HCT116 (cell line): ENCODE measurements around the gene SMCO1. TPM values are rescaled to one million over a fixed set of nuclear protein-coding genes. Genes with fewer than 3 reads are reported as not detected.

ENCODE experiments used
- ATAC-seq: fragments of 200-7000 bp; cut with Tn5 transposase; 2 replicates; pipeline ENCODE4 v1.9.1; 2020; ENCODE audit warnings: mild to moderate bottlenecking, moderate library complexity
- BruUV-seq: library from RNA; stranded (reverse); fragments of 400-500 nt; replicated peaks from 2 replicates; lab custom pipeline; 2021; lab: Mats Ljungman, UMichigan
- CTCF ChIA-PET: fragments of 300-600 bp; sonication (Branson Sonifier 250); formaldehyde crosslinking; loops from one replicate; lab custom pipeline; 2021; ENCODE audit warnings: antibody characterized with exemption; lab: Charles Lee
- POLR2A ChIA-PET: fragments of 300-600, 350-600 bp; sonication (Branson Sonifier 250); formaldehyde crosslinking; loops from one replicate; lab custom pipeline; 2021; ENCODE audit warnings: antibody characterized with exemption; lab: Charles Lee
- RAD21 ChIA-PET, 2 experiments: fragments of 300-600 bp; sonication (Branson Sonifier 250); formaldehyde crosslinking; loops; one replicate each; lab custom pipeline; 2023; ENCODE audit warnings: low total read pairs in 2 of 2; ENCODE audit not compliant: uncharacterized antibody in 2 of 2, unreplicated experiment in 2 of 2, low non-redundant PET in 1 of 2; lab: Charles Lee
- DNase-seq: peaks from one replicate; pipeline ENCODE4 v3.0.0-alpha.2; 2010; ENCODE audit warnings: low read depth, low spot score
- H2AFZ ChIP-seq: fragments of 200-600 bp; shearing (Covaris generic), sonication (generic); 2 replicates; pipeline ENCODE4 v1.6.1; 2017; ENCODE audit warnings: low read depth, mixed run types, mixed read lengths, antibody characterized with exemption, low read length; ENCODE audit not compliant: poor library complexity, severe bottlenecking
- H3K27ac ChIP-seq: 2 replicates; pipeline ENCODE4 v1.5.1; 2012; ENCODE audit warnings: low read depth, low read length
- H3K27me3 ChIP-seq: fragments of 200-600 bp; sonication (generic); 2 replicates; pipeline ENCODE4 v1.6.1; 2016; ENCODE audit warnings: mixed run types, low read length, mixed read lengths; ENCODE audit not compliant: insufficient read depth
- H3K36me3 ChIP-seq, 2 experiments: fragments of 200-500 bp in 1 of 2; fragments of 200-600 bp in 1 of 2; sonication (Bioruptor generic) in 1 of 2; sonication (generic) in 1 of 2; 2 replicates each; pipeline versions ENCODE4 v1.5.1 to v1.6.1; 2014 to 2016; ENCODE audit warnings: low read length in 2 of 2, inconsistent platforms in 1 of 2, mixed read lengths in 1 of 2, mixed run types in 1 of 2; ENCODE audit not compliant: insufficient read depth in 2 of 2, control insufficient read depth in 1 of 2
- H3K4me1 ChIP-seq, 2 experiments: fragments of 200-600 bp in 1 of 2; sonication (generic) in 1 of 2; 2 replicates each; pipeline versions ENCODE4 v1.5.1 to v1.6.1; 2012 to 2017; ENCODE audit warnings: low read length in 2 of 2, inconsistent platforms in 1 of 2, mild to moderate bottlenecking in 1 of 2, mixed read lengths in 1 of 2, mixed run types in 1 of 2, moderate library complexity in 1 of 2; ENCODE audit not compliant: insufficient read depth in 2 of 2, control insufficient read depth in 1 of 2
- H3K4me2 ChIP-seq: fragments of 200-600 bp; sonication (generic); 2 replicates; pipeline ENCODE4 v1.6.1; 2017; ENCODE audit warnings: mixed run types, low read length, mixed read lengths
- H3K4me3 ChIP-seq, 2 experiments: fragments of 200-600 bp in 1 of 2; sonication (generic) in 1 of 2; replicated peaks in 1 of 2; 2 replicates each; pipeline ENCODE4 v1.5.1; 2011 to 2016; ENCODE audit warnings: low read length in 2 of 2, control low read depth in 1 of 2, low read depth in 1 of 2, mild to moderate bottlenecking in 1 of 2, mixed read lengths in 1 of 2, mixed run types in 1 of 2
- H3K79me2 ChIP-seq: fragments of 200-600 bp; sonication (generic); 2 replicates; pipeline ENCODE4 v1.6.1; 2017; ENCODE audit warnings: mild to moderate bottlenecking, mixed run types, low read length, moderate library complexity, mixed read lengths; ENCODE audit not compliant: insufficient read depth
- H3K9ac ChIP-seq: fragments of 200-600 bp; sonication (generic); 2 replicates; pipeline ENCODE4 v1.6.1; 2016; ENCODE audit warnings: low read length, mixed read lengths
- H3K9me2 ChIP-seq: fragments of 200-600 bp; sonication (generic), shearing (Covaris generic); 2 replicates; pipeline ENCODE4 v1.6.1; 2017; ENCODE audit warnings: mixed run types, mild to moderate bottlenecking, moderate library complexity; ENCODE audit not compliant: insufficient read depth
- H3K9me3 ChIP-seq, 2 experiments: fragments of 200-500 bp in 1 of 2; fragments of 200-600 bp in 1 of 2; sonication (Bioruptor generic) in 1 of 2; sonication (generic) in 1 of 2; 2 replicates each; pipeline ENCODE4 v1.6.1; 2014 to 2017; ENCODE audit warnings: low read length in 2 of 2, mixed read lengths in 2 of 2, inconsistent platforms in 1 of 2, low read depth in 1 of 2, mild to moderate bottlenecking in 1 of 2, mixed run types in 1 of 2, moderate library complexity in 1 of 2; ENCODE audit not compliant: control insufficient read depth in 1 of 2, insufficient read depth in 1 of 2
- H4K20me1 ChIP-seq: fragments of 200-600 bp; sonication (generic), shearing (Covaris generic); 2 replicates; pipeline ENCODE4 v1.6.1; 2017; ENCODE audit warnings: mixed run types, mild to moderate bottlenecking, moderate library complexity; ENCODE audit not compliant: insufficient read depth
- CBX3 ChIP-seq: IDR thresholded peaks from 2 replicates; pipeline ENCODE4 v1.6.1; 2012; ENCODE audit warnings: low read depth
- CEBPB ChIP-seq: IDR thresholded peaks from 2 replicates; pipeline ENCODE4 v1.6.1; 2012; ENCODE audit warnings: low read depth
- EGR1 ChIP-seq: IDR thresholded peaks from 2 replicates; pipeline ENCODE4 v1.6.1; 2012; ENCODE audit warnings: low read depth
- ELF1 ChIP-seq: IDR thresholded peaks from 2 replicates; pipeline ENCODE4 v1.6.1; 2012; ENCODE audit warnings: low read depth, borderline replicate concordance
- EZH2 ChIP-seq: fragments of 200-600 bp; sonication (generic); IDR thresholded peaks from 2 replicates; pipeline ENCODE4 v1.6.1; 2017; ENCODE audit warnings: antibody characterized with exemption, mixed run types
- FOSL1 ChIP-seq: IDR thresholded peaks from 2 replicates; pipeline ENCODE4 v1.6.1; 2012; ENCODE audit warnings: low read depth
- JUND ChIP-seq: IDR thresholded peaks from 2 replicates; pipeline ENCODE4 v1.6.1; 2012
- POLR2A ChIP-seq: IDR thresholded peaks from 2 replicates; pipeline ENCODE4 v1.7.0; 2011; ENCODE audit warnings: borderline replicate concordance; ENCODE audit not compliant: insufficient read depth, insufficient read length; ENCODE audit errors: extremely low read depth
- POLR2AphosphoS5 ChIP-seq: IDR thresholded peaks from 2 replicates; pipeline ENCODE4 v1.6.1; 2011; ENCODE audit warnings: mild to moderate bottlenecking, low read depth, low read length, moderate library complexity
- SIN3A ChIP-seq: IDR thresholded peaks from 2 replicates; pipeline ENCODE4 v1.6.1; 2012; ENCODE audit warnings: low read depth
- TCF7L2 ChIP-seq: IDR thresholded peaks from 2 replicates; pipeline ENCODE4 v1.7.0; 2011; ENCODE audit warnings: borderline replicate concordance, inconsistent platforms; ENCODE audit not compliant: insufficient read depth, insufficient read length; ENCODE audit errors: extremely low read depth
- ZFX ChIP-seq: fragments of 450-650 bp; IDR thresholded peaks from 2 replicates; pipeline ENCODE4 v1.6.1; 2017
- ZNF274 ChIP-seq: fragments of 200-500 bp; sonication (Bioruptor generic); IDR thresholded peaks from 2 replicates; pipeline ENCODE4 v1.6.1; 2014; ENCODE audit warnings: mild to moderate bottlenecking, low read depth, low read length, inconsistent platforms
- intact Hi-C: fragments of 100-400 bp; cut with micrococcal nuclease; formaldehyde crosslinking; loops from 2 replicates; pipeline ENCODE4 v1.10.0; 2022
- total RNA-seq: library from RNA; stranded (reverse); gene quantifications from one replicate; pipeline ENCODE4 v1.2.1, GENCODE V29; 2021; ENCODE audit not compliant: unreplicated experiment
- TF ChIP-seq, protein P1 (sequence below), 3 experiments: fragments of 200-600 bp in 1 of 3; sonication (generic) in 1 of 3; IDR thresholded peaks in 2 of 3; conservative IDR thresholded peaks in 1 of 3; 2 replicates each; pipeline ENCODE4 v1.5.1; 2012 to 2017; ENCODE audit warnings: low read depth in 2 of 3, low read length in 2 of 3, antibody characterized with exemption in 1 of 3, borderline replicate concordance in 1 of 3, control low read depth in 1 of 3, mild to moderate bottlenecking in 1 of 3, mixed read lengths in 1 of 3, mixed run types in 1 of 3, moderate library complexity in 1 of 3; ENCODE audit not compliant: insufficient read depth in 1 of 3
- TF ChIP-seq, protein P2 (sequence below): IDR thresholded peaks from 2 replicates; pipeline ENCODE4 v1.6.1; 2012
- TF ChIP-seq, protein P3 (sequence below): IDR thresholded peaks from 2 replicates; pipeline ENCODE4 v1.6.1; 2011; ENCODE audit warnings: mild to moderate bottlenecking, low read length, moderate library complexity; ENCODE audit not compliant: insufficient replicate concordance; ENCODE audit errors: extremely low read depth
- TF ChIP-seq, protein P4 (sequence below): IDR thresholded peaks from 2 replicates; pipeline ENCODE4 v1.6.1; 2012

The SMCO1 gene
- total RNA-seq, 1 experiment from 2014 or later: not detected

DNA sequence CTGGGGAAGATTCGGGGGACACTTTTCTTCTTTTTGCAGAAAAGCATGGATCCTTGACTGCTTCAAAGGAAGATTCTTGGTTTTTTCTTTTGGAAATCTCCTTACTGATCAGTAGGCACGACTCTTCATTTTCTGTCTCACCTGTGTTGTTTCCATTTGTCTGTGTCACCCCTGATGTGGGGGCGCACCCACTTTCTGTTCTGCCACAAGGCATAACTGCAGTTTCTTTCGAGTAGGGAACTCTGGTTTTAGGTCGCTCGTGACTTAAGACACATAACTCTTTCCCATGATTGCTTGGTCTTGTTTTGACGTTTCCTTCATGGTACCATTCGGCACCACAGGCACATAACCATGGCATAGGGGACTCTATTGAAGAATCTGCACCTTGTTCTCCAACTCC lies 42.9 kb downstream of the SMCO1 start:
- Histone ChIP-seq H4K20me1 (no peaks in the 10 kb centered on the region), H3K27ac (no peak overlapping the region), H3K4me2 (no peak overlapping the region), H3K9me2 (no peaks in the 10 kb centered on the region), H2AFZ (no peak overlapping the region), H3K9me3 (no peaks in the 10 kb centered on the region), H3K4me1 (no peaks in the 10 kb centered on the region), H3K27me3 (no peaks in the 10 kb centered on the region), H3K36me3 (peaks cover 22 to 24% of the 10 kb centered on the region in 2 experiments; a peak in 3 of 4 replicates), H3K9ac (no peak overlapping the region), H3K79me2 (peaks cover 21% of the 10 kb centered on the region), H3K4me3 (no peak overlapping the region)
- RAD21 ChIA-PET: no interaction called here
- POLR2A ChIA-PET: no interaction called here
- DNase-seq (no peak), ATAC-seq (no peak)
- BruUV-seq: no TSS peak
- TF ChIP-seq SIN3A: no peak
- TF ChIP-seq POLR2A: no peak
- no peak for TF ChIP-seq EZH2
- TF ChIP-seq ELF1: no peak
- TF ChIP-seq ZNF274: no peak
- TF ChIP-seq TCF7L2: no peak
- no peak for TF ChIP-seq EGR1
- no peak for TF ChIP-seq JUND
- no peak for TF ChIP-seq FOSL1
- TF ChIP-seq, protein P1, sequence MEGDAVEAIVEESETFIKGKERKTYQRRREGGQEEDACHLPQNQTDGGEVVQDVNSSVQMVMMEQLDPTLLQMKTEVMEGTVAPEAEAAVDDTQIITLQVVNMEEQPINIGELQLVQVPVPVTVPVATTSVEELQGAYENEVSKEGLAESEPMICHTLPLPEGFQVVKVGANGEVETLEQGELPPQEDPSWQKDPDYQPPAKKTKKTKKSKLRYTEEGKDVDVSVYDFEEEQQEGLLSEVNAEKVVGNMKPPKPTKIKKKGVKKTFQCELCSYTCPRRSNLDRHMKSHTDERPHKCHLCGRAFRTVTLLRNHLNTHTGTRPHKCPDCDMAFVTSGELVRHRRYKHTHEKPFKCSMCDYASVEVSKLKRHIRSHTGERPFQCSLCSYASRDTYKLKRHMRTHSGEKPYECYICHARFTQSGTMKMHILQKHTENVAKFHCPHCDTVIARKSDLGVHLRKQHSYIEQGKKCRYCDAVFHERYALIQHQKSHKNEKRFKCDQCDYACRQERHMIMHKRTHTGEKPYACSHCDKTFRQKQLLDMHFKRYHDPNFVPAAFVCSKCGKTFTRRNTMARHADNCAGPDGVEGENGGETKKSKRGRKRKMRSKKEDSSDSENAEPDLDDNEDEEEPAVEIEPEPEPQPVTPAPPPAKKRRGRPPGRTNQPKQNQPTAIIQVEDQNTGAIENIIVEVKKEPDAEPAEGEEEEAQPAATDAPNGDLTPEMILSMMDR (IDR thresholded peaks at IDR 0.05 in 2 of 3, conservative IDR thresholded peaks at IDR 0.05 in 1 of 3; ENCODE audit: borderline replicate concordance in 1 of 3, insufficient read depth in 1 of 3, low read depth in 2 of 3, low read length in 2 of 3): no peak
- TF ChIP-seq CEBPB: no peak
- TF ChIP-seq, protein P2, sequence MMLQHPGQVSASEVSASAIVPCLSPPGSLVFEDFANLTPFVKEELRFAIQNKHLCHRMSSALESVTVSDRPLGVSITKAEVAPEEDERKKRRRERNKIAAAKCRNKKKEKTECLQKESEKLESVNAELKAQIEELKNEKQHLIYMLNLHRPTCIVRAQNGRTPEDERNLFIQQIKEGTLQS: no peak
- TF ChIP-seq, protein P3, sequence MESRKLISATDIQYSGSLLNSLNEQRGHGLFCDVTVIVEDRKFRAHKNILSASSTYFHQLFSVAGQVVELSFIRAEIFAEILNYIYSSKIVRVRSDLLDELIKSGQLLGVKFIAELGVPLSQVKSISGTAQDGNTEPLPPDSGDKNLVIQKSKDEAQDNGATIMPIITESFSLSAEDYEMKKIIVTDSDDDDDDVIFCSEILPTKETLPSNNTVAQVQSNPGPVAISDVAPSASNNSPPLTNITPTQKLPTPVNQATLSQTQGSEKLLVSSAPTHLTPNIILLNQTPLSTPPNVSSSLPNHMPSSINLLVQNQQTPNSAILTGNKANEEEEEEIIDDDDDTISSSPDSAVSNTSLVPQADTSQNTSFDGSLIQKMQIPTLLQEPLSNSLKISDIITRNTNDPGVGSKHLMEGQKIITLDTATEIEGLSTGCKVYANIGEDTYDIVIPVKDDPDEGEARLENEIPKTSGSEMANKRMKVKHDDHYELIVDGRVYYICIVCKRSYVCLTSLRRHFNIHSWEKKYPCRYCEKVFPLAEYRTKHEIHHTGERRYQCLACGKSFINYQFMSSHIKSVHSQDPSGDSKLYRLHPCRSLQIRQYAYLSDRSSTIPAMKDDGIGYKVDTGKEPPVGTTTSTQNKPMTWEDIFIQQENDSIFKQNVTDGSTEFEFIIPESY: no peak
- TF ChIP-seq, protein P4, sequence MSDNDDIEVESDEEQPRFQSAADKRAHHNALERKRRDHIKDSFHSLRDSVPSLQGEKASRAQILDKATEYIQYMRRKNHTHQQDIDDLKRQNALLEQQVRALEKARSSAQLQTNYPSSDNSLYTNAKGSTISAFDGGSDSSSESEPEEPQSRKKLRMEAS: no peak
- no peak for TF ChIP-seq CBX3
- TF ChIP-seq POLR2AphosphoS5: no peak
- TF ChIP-seq ZFX: no peak
- CTCF ChIA-PET: no interaction called here
- intact Hi-C loops: no loop called here
